ENCODE measurements around the gene MRPL11.

MRPL11 gene

GRCh38 chr11:66472054-66472453, 33.4 kb upstream of the MRPL11 start:
- TF ChIP-seq, protein P1, sequence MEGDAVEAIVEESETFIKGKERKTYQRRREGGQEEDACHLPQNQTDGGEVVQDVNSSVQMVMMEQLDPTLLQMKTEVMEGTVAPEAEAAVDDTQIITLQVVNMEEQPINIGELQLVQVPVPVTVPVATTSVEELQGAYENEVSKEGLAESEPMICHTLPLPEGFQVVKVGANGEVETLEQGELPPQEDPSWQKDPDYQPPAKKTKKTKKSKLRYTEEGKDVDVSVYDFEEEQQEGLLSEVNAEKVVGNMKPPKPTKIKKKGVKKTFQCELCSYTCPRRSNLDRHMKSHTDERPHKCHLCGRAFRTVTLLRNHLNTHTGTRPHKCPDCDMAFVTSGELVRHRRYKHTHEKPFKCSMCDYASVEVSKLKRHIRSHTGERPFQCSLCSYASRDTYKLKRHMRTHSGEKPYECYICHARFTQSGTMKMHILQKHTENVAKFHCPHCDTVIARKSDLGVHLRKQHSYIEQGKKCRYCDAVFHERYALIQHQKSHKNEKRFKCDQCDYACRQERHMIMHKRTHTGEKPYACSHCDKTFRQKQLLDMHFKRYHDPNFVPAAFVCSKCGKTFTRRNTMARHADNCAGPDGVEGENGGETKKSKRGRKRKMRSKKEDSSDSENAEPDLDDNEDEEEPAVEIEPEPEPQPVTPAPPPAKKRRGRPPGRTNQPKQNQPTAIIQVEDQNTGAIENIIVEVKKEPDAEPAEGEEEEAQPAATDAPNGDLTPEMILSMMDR (conservative IDR thresholded peaks at IDR 0.05; ENCODE audit: low read depth, low read length) = no peak
- no peak overlapping the region for H3K4me3 ChIP-seq (ENCODE audit: low read depth, low read length)
- DNase-seq (ENCODE audit: low read depth) = no peak

GRCh38 chr11:66471142-66471541, 32.5 kb upstream of the MRPL11 start:
- DNase-seq (ENCODE audit: low read depth) = no peak
- no peak overlapping the region for H3K4me3 ChIP-seq (ENCODE audit: low read depth, low read length)
- TF ChIP-seq, protein P1 (conservative IDR thresholded peaks at IDR 0.05; ENCODE audit: low read depth, low read length) = no peak

DNA sequence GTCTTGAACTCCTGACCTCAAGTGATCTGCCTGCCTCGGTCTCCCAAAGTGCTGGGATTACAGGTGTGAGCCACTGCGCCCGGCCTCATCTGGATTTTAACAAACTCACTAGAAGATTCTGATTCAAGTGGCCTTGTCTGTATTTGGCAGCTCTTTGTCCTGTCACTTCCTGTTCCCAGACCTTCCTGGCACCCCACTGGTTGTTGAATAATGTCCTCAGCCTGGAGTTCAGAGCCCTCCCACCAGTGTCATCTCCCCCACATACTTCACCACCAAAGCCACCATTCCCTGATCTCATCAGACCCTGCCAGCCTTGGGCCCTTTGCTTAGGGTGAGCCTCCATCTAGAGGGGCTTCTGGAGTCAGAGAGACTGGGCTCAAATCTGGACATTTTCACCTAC, 31.4 kb upstream of the MRPL11 start:
- H3K4me3 ChIP-seq (ENCODE audit: low read depth, low read length) = no peak overlapping the region
- TF ChIP-seq, protein P1 (conservative IDR thresholded peaks at IDR 0.05; ENCODE audit: low read depth, low read length) = no peak
- no peak for DNase-seq (ENCODE audit: low read depth)

- DNase-seq (ENCODE audit: low read depth) = no peak
- H3K4me3 ChIP-seq (ENCODE audit: low read depth, low read length) = no peak overlapping the region
- TF ChIP-seq, protein P1 (conservative IDR thresholded peaks at IDR 0.05; ENCODE audit: low read depth, low read length) = no peak
Observed at GRCh38 chr11:66469441-66469840, 30.8 kb upstream of the MRPL11 start.

- TF ChIP-seq, protein P1 (conservative IDR thresholded peaks at IDR 0.05; ENCODE audit: low read depth, low read length) = no peak
- H3K4me3 ChIP-seq (ENCODE audit: low read depth, low read length) = no peak overlapping the region
- no peak for DNase-seq (ENCODE audit: low read depth)
Observed at GRCh38 chr11:66468691-66469090, 30.0 kb upstream of the MRPL11 start.

DNA sequence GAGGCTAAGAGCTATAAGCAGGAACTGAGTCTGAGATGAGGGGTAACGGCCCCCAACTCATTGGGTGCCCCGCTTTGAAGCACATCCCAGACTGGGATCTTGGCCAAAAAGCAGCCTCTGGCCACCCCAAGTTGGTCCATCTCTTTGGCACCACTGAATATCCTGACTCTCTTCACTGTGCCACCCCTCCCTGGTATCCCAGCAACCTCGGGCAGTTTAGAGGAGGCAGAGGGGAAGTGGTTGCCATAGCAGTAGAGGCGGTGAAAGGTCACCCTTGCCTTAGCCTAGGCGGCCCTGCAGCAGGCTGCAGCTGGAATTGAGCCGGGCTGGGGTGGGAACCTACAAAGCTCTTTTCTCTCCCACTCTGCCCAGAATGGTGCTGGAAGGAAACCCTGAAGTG, 29.1 kb upstream of the MRPL11 start:
- H3K4me3 ChIP-seq (ENCODE audit: low read depth, low read length) = peak overlapping the region; percentile 68
- no peak for DNase-seq (ENCODE audit: low read depth)
- TF ChIP-seq, protein P1 (conservative IDR thresholded peaks at IDR 0.05; ENCODE audit: low read depth, low read length) = no peak

GRCh38 chr11:66467034-66467659, 28.5 kb upstream of the MRPL11 start:
- peak overlapping the region; percentile 68 for H3K4me3 ChIP-seq (ENCODE audit: low read depth, low read length)
- DNase-seq (ENCODE audit: low read depth) = peak; percentile 32
- TF ChIP-seq, protein P1 (conservative IDR thresholded peaks at IDR 0.05; ENCODE audit: low read depth, low read length) = peak; percentile 16
